GM12801 (cell line): Measurements from ENCODE around the gene FAM13C.

Source experiments
- TF ChIP-seq, protein P1 (sequence below): IDR thresholded peaks from one replicate; pipeline ENCODE4 v1.5.1; 2011; ENCODE audit warnings: control low read depth; ENCODE audit not compliant: insufficient read length; ENCODE audit errors: extremely low read depth

The FAM13C gene

DNA sequence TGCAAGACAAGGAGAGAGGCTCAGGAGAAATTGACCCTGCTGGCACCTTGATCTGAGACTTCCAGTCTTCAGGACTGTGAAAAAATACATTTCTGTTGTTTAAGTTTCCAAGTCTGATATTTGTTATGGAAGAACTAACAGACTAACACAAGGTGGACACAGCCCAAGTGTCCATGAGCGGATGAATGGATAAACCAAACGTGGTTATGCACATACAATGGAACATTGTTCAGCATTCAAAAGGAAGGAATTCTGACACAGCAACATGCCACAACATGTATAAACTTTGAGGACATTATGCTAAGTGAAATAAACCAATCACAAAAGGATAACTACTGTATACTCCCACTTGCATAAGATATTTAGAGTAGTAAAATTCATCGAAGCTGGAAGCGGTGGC is 76.5 kb downstream of the FAM13C start:
- TF ChIP-seq, protein P1, sequence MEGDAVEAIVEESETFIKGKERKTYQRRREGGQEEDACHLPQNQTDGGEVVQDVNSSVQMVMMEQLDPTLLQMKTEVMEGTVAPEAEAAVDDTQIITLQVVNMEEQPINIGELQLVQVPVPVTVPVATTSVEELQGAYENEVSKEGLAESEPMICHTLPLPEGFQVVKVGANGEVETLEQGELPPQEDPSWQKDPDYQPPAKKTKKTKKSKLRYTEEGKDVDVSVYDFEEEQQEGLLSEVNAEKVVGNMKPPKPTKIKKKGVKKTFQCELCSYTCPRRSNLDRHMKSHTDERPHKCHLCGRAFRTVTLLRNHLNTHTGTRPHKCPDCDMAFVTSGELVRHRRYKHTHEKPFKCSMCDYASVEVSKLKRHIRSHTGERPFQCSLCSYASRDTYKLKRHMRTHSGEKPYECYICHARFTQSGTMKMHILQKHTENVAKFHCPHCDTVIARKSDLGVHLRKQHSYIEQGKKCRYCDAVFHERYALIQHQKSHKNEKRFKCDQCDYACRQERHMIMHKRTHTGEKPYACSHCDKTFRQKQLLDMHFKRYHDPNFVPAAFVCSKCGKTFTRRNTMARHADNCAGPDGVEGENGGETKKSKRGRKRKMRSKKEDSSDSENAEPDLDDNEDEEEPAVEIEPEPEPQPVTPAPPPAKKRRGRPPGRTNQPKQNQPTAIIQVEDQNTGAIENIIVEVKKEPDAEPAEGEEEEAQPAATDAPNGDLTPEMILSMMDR, result no peak

DNA sequence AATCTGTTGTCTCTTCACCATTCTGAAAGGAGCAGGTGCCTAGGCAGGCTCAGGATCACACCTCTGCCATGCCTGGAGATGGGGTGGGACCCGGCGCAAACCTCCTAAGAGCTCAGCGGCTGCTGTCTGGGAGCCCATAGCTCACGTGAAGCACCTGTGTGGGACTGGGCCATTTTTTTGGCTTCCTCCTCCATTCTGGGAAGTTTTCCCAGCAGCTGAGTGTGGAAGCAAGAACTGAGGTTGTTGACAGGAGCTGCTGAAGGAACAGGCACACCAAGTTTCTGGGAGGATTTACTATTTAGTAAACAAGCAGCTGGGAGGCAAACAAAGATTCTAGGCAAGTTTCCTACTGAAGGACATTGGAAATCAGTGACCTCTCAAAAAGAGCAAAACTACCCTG is 77.3 kb downstream of the FAM13C start:
- TF ChIP-seq, protein P1, result no peak

DNA sequence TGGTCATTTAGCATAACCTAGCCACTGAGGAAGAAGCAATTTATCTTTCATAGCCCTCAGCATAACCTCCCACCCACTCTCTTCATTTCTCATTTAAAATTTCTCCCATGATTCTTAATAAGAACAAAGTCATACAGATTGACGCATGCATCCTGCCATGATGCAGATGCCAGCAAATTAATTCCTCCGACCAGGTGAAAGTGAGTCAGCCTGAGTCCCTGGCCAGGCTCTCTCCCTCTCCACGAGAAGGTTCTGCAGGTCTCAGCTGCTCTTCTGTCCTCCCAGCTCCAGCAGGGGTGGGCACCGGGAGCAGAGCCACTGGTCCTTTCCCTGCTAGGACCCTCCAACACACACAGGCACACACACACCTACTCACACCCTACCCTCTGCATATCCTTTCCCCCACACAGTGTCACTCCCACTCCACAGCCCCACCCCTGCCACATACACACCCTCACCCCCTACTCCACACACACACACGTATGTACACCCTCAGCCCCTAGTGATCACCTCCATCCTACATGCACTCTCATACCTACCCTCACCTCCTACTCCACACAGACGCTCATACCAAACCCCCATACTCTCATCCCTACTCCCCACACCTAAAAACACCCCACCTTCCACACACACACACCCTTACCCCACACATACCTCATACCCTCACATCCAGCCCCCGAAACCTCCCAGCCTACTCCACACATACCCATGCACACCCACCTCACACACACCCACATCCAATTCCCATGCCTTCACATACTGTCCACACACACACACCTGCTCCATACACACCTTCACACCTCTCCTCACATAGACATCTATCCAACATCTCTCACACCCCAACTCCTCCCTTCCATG is 78.0 kb downstream of the FAM13C start:
- TF ChIP-seq, protein P1, result no peak

DNA sequence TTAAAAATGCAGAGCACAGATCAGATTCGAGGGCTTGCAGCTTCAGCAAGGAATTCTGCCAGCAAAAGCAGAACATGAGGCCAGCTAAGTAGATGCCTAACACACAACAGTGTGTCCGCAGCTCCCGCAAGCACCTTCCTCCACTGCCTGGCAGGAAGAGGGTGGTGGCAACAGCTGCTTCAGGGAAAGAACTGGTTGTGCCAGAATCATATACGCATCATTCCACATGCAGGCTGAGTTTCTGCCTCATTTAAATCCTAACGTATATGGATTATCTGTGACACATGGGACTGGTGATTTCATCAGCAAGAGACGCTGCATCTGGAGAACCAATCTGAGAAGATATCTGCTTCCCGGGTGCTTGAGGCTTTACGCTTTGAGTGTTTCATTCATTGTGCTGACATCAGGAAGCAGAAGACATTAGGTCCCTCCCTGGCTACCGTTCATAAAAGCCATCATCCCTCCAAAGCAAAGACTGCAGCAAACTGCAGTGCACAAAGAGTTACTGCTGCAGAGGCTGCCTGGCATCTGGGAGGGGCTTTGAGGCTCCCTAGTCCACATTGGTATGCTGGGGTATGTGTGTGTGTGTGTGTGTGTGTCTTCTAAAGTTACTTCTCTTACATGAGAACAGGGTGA is 78.8 kb downstream of the FAM13C start:
- TF ChIP-seq, protein P1, result no peak

DNA sequence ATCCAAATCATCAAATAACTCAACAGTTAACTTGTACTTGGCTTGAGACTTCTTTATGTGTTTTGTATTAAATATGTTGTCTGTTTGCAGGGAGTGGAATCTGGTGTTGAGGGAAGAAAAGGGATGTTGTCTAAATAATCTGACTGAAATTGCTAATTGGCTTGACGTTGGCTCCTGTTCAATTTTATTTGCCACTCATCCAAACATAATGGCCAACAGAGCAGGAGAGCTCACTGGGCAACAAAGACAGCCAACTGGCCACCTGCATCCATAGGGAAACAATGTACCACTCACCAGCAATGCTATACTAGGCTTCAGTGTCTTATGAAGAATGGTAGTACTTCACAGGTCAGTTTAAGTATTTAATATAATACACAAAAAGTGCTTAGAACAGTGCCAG is 80.5 kb downstream of the FAM13C start:
- TF ChIP-seq, protein P1, result no peak

DNA sequence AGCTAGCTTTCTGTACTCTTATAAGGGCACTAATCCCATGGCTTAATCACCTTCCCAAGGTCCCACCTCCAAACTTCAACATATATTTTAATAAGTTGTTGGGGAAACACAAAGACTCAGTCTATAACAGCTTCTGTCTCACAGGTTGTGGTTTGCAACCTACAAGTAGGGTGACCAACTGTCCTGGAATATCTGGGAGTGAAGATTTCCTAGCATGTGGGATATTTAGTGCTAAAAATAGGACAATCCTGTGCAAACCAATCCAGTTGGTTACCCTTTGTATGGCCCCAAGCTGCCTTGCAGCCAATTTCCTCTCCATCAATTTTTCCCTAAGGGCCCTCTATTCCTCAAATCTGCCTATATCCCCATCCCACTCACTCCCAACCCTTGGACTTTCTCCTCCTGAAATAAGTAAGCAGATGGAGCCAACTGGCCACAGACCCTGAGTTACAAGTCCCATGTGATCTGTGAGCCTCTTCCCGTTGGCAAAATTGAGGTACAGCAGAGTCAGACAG is 82.3 kb downstream of the FAM13C start:
- TF ChIP-seq, protein P1, result no peak

DNA sequence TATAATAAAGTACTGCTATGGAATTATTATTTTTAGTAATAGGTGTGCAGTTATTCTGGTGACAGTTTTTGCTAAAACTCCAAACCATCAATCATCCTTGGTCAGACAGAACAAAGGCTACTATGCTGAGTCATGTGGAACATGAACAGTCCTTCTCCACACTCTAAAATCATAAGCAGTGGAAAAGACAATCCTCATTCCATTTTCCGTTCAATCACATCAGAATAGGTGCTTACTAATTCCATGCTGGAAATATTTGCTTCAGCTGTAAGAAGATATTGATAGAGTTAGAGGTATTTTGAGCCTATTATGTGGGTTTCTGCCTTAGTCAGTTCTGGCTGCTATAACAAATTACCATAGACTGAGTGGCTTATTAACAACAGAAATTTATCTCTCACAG is 82.9 kb downstream of the FAM13C start:
- TF ChIP-seq, protein P1, result no peak
